PC-3 (cell line): ENCODE results near the gene PPARD. TPM values are rescaled to one million over a fixed set of nuclear protein-coding genes. Genes with fewer than 3 reads are reported as not detected.

Experiments used
- ATAC-seq: fragments of 200-7000 bp; cut with Tn5 transposase; 2 replicates; pipeline ENCODE4 v1.9.1; 2020; ENCODE audit warnings: mild to moderate bottlenecking, moderate library complexity
- BruUV-seq: library from RNA; stranded (reverse); fragments of 400-500 nt; replicated peaks from 2 replicates; lab custom pipeline; 2021; lab: Mats Ljungman, UMichigan
- CTCF ChIA-PET: fragments of 300-600 bp; sonication (Branson Sonifier 250); formaldehyde crosslinking; loops from one replicate; lab custom pipeline; 2022; ENCODE audit warnings: antibody characterized with exemption; lab: Charles Lee
- POLR2A ChIA-PET: fragments of 300-600 bp; sonication (Branson Sonifier 250); formaldehyde crosslinking; loops from one replicate; lab custom pipeline; 2022; ENCODE audit warnings: antibody characterized with exemption; ENCODE audit not compliant: unreplicated experiment; lab: Charles Lee
- DNase-seq: peaks from one replicate; pipeline ENCODE4 v3.0.0-alpha.2; 2015
- H2AFZ ChIP-seq: fragments of 300-600 bp; sonication (generic); 2 replicates; pipeline ENCODE4 v1.6.0; 2016; ENCODE audit warnings: antibody characterized with exemption, low read length
- H3F3A ChIP-seq: fragments of 300-600 bp; sonication (generic); one replicate; pipeline ENCODE4 v1.6.0; 2017; ENCODE audit warnings: antibody characterized with exemption, low read length, control low read depth, mild to moderate bottlenecking; ENCODE audit not compliant: unreplicated experiment
- H3K27ac ChIP-seq: fragments of 300-600 bp; sonication (generic); 2 replicates; pipeline ENCODE4 v1.5.1; 2016; ENCODE audit warnings: mild to moderate bottlenecking, low read length
- H3K27me3 ChIP-seq: fragments of 300-600 bp; sonication (generic); 2 replicates; pipeline ENCODE4 v1.6.1; 2016; ENCODE audit warnings: low read length, mixed read lengths
- H3K36me3 ChIP-seq: fragments of 300-600 bp; sonication (generic); 2 replicates; pipeline ENCODE4 v1.6.1; 2016; ENCODE audit warnings: low read depth, mixed run types, low read length, mixed read lengths
- H3K4me1 ChIP-seq: fragments of 300-600 bp; sonication (generic); 2 replicates; pipeline ENCODE4 v1.5.1; 2016; ENCODE audit warnings: low read length; ENCODE audit not compliant: insufficient read depth
- H3K4me2 ChIP-seq: fragments of 300-600 bp; sonication (generic); 2 replicates; pipeline ENCODE4 v1.6.0; 2016; ENCODE audit warnings: low read length
- H3K4me3 ChIP-seq: fragments of 300-600 bp; sonication (generic); 2 replicates; pipeline ENCODE4 v1.5.1; 2016; ENCODE audit warnings: mild to moderate bottlenecking, low read length, mixed read lengths
- H3K79me2 ChIP-seq: fragments of 300-600 bp; sonication (generic); 2 replicates; pipeline ENCODE4 v1.6.1; 2017; ENCODE audit warnings: low read length, mixed read lengths
- H3K9ac ChIP-seq: fragments of 300-600 bp; sonication (generic); 2 replicates; pipeline ENCODE4 v1.6.0; 2016; ENCODE audit warnings: mild to moderate bottlenecking, low read length
- H3K9me2 ChIP-seq: fragments of 300-600 bp; sonication (generic); replicated peaks from 2 replicates; pipeline ENCODE4 v1.6.1; 2016; ENCODE audit warnings: mixed run types, low read length, mixed read lengths
- H3K9me3 ChIP-seq: fragments of 300-600 bp; sonication (generic); 2 replicates; pipeline ENCODE4 v1.6.1; 2016; ENCODE audit warnings: low read length, mixed read lengths
- H4K20me1 ChIP-seq: fragments of 300-600 bp; sonication (generic); 2 replicates; pipeline ENCODE4 v1.6.1; 2016; ENCODE audit warnings: low read length, mixed read lengths
- EZH2 ChIP-seq: fragments of 300-600 bp; sonication (generic); IDR thresholded peaks from one replicate; pipeline ENCODE4 v1.6.1; 2017; ENCODE audit warnings: antibody characterized with exemption, mild to moderate bottlenecking, low read length; ENCODE audit not compliant: unreplicated experiment
- EZH2phosphoT487 ChIP-seq: fragments of 300-600 bp; sonication (generic); IDR thresholded peaks from 2 replicates; pipeline ENCODE4 v1.6.1; 2018; ENCODE audit warnings: mild to moderate bottlenecking, antibody characterized with exemption, low read length, borderline replicate concordance
- intact Hi-C: fragments of 100-400 bp; cut with micrococcal nuclease; formaldehyde crosslinking; loops from 2 replicates; pipeline ENCODE4 v1.9.0; 2023
- total RNA-seq: library from RNA; depleted of rRNA; stranded (reverse); fragments of >200 nt; gene quantifications from 2 replicates; pipeline ENCODE4 v1.2.3, GENCODE V29; 2014
- TF ChIP-seq, protein P1 (sequence below): fragments of 300-600 bp; sonication (generic); conservative IDR thresholded peaks from 2 replicates; pipeline ENCODE4 v1.5.1; 2017; ENCODE audit warnings: antibody characterized with exemption, low read depth, mild to moderate bottlenecking, low read length

PPARD gene
- total RNA-seq, 1 experiment from 2014 or later = 24.5 TPM

DNA sequence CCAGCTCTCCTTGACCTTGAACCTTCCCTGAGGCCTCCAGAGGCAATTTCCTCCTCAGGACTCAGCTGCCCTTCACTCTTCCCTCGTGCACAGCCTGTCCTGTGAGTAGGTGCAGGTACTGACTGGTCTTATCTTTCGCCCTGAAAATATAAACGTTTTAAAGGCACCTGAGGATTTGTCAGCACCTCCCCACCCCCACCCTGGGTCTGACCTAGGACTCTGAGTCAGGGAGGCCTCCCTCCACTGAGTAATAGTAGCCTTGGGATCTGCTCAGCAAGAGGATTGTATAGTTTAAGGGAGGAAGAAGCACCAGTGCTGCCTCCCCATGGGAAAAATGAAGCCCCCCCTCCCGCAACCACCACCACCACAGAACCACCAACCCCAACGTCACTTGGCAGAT lies 54.6 kb downstream of the PPARD start:
- ATAC-seq = 0 out of 2 replicates have a peak, but pooled peaks have one; percentile 4
- CTCF ChIA-PET = no interaction called here
- Histone ChIP-seq H3K9ac (peak overlapping the region; percentile 53), H3K27ac (peak overlapping the region; percentile 83), H3K9me2 (no peaks in the 10 kb centered on the region), H3K27me3 (no peaks in the 10 kb centered on the region), H3K36me3 (peaks cover 12% of the 10 kb centered on the region; the same call in 1 of the 2 replicates), H3K4me3 (no peak overlapping the region), H3K79me2 (peaks cover 56% of the 10 kb centered on the region), H2AFZ (no peak overlapping the region), H3K4me2 (peak overlapping the region; percentile 10), H3K9me3 (no peaks in the 10 kb centered on the region), H3K4me1 (peaks cover 71% of the 10 kb centered on the region), H3F3A (peaks cover 3% of the 10 kb centered on the region), H4K20me1 (no peaks in the 10 kb centered on the region)
- peak; percentile 78 for DNase-seq
- intact Hi-C loops = no loop called here
- POLR2A ChIA-PET = no interaction called here
- TF ChIP-seq EZH2 (no peak), EZH2phosphoT487 (no peak)
- TF ChIP-seq, protein P1, sequence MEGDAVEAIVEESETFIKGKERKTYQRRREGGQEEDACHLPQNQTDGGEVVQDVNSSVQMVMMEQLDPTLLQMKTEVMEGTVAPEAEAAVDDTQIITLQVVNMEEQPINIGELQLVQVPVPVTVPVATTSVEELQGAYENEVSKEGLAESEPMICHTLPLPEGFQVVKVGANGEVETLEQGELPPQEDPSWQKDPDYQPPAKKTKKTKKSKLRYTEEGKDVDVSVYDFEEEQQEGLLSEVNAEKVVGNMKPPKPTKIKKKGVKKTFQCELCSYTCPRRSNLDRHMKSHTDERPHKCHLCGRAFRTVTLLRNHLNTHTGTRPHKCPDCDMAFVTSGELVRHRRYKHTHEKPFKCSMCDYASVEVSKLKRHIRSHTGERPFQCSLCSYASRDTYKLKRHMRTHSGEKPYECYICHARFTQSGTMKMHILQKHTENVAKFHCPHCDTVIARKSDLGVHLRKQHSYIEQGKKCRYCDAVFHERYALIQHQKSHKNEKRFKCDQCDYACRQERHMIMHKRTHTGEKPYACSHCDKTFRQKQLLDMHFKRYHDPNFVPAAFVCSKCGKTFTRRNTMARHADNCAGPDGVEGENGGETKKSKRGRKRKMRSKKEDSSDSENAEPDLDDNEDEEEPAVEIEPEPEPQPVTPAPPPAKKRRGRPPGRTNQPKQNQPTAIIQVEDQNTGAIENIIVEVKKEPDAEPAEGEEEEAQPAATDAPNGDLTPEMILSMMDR = no peak
- BruUV-seq = no TSS peak

DNA sequence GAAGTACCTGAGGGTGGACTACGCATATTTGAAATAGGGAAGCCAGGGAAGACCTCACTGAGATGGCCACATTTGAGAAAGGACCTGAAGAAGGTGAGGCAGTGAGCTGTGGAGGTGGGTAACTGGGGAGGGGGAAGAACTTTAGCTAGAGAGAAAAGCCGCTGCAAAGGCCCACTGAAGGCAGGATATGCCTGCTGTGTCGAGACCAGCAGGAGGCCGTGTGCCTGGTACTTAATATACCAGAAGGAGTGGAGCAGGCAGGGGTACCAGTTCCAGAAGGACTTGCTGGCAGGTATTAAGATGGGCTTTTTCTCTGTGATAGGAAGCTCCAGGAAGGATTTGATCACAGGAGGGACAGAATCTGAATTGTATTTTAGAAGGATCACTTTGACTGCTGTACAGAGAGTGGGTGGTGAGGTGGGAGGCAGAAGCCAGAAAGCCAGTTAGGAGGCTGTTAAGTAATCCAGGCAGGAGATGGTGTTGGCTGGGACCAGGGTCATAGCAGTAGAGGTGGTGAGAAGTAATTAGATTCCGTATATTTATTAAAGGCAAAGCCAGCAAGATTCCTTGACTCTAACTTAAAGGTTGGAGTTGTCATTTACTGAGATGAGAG lies 55.6 kb downstream of the PPARD start:
- peak overlapping the region; percentile 83 for H3K27ac ChIP-seq
- intact Hi-C loops = no loop called here
- 0 out of 2 replicates have a peak overlapping the region, but pooled peaks have one; percentile 7 for H3K4me2 ChIP-seq
- no peaks in the 10 kb centered on the region for H3K9me2 ChIP-seq
- ChIA-PET POLR2A (no interaction called here), CTCF (no interaction called here)
- H3K4me1 ChIP-seq = peaks cover 71% of the 10 kb centered on the region
- peak overlapping the region; percentile 52 for H3K9ac ChIP-seq
- no peaks in the 10 kb centered on the region for H3K27me3 ChIP-seq
- TF ChIP-seq, protein P1 = no peak
- TF ChIP-seq EZH2 (no peak), EZH2phosphoT487 (no peak)
- peaks cover 12% of the 10 kb centered on the region; the same call in 1 of the 2 replicates for H3K36me3 ChIP-seq
- H3F3A ChIP-seq = peaks cover 7% of the 10 kb centered on the region
- no peak for DNase-seq
- H3K79me2 ChIP-seq = peaks cover 59% of the 10 kb centered on the region
- no TSS peak for BruUV-seq
- H3K4me3 ChIP-seq = no peak overlapping the region
- no peak overlapping the region for H2AFZ ChIP-seq
- H3K9me3 ChIP-seq = no peaks in the 10 kb centered on the region
- no peaks in the 10 kb centered on the region for H4K20me1 ChIP-seq
- ATAC-seq = no peak

DNA sequence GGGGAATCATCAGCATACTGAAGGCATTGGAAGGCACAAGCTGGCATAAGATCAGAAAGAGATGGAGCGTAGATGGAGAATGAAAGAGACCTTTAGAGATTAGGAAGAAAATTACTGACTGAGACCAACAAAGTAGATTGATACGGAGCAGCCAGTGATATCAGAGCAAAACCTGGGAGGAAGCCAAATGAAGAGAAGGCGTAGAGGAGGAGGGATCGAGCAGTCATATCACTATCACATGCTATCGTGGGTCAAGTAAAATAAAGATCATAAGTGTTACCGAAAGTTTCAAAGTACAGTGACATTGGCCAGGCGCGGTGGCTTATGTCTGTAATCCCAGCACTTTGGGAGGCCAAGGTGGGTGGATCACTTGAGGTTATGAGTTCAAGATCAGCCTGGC lies 56.2 kb downstream of the PPARD start:
- peaks cover 12% of the 10 kb centered on the region; the same call in 1 of the 2 replicates for H3K36me3 ChIP-seq
- H3K79me2 ChIP-seq = peaks cover 59% of the 10 kb centered on the region
- DNase-seq = no peak
- ATAC-seq = no peak
- no peak overlapping the region for H3K4me3 ChIP-seq
- H3K27me3 ChIP-seq = no peaks in the 10 kb centered on the region
- ChIA-PET POLR2A (no interaction called here), CTCF (no interaction called here)
- H3K9me3 ChIP-seq = no peaks in the 10 kb centered on the region
- TF ChIP-seq, protein P1 = no peak
- TF ChIP-seq EZH2phosphoT487 = no peak
- TF ChIP-seq EZH2 = no peak
- no peaks in the 10 kb centered on the region for H3K9me2 ChIP-seq
- intact Hi-C loops = no loop called here
- H3K27ac ChIP-seq = peak overlapping the region; percentile 83
- H3K4me2 ChIP-seq = no peak overlapping the region
- peaks cover 7% of the 10 kb centered on the region for H3F3A ChIP-seq
- H3K9ac ChIP-seq = no peak overlapping the region; the same call in 1 of the 2 replicates
- BruUV-seq = no TSS peak
- peaks cover 67% of the 10 kb centered on the region for H3K4me1 ChIP-seq
- no peak overlapping the region for H2AFZ ChIP-seq
- no peaks in the 10 kb centered on the region for H4K20me1 ChIP-seq
